ENCODE results near the gene SLC9C1.

DNA sequence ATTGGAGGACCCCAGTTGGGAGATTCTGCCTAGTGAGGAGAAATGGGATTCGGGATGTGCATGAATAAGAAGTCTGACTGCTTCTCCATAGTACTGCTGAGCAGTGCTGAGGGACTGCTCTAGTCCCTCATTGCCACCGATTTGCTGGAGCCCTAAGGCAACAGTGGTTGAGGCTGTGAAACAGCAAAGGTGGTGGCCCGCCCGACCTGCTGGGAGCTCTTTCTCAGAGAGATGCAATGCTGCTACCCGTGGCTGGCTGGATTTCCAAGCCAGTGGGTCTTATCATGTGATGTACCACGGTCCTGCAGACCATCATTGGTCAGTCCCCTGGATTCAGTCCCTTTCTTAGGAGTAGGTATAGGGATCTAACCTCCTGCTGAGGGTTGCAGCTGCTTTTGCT, 118.4 kb downstream of the SLC9C1 start:
- TF ChIP-seq, protein P1, sequence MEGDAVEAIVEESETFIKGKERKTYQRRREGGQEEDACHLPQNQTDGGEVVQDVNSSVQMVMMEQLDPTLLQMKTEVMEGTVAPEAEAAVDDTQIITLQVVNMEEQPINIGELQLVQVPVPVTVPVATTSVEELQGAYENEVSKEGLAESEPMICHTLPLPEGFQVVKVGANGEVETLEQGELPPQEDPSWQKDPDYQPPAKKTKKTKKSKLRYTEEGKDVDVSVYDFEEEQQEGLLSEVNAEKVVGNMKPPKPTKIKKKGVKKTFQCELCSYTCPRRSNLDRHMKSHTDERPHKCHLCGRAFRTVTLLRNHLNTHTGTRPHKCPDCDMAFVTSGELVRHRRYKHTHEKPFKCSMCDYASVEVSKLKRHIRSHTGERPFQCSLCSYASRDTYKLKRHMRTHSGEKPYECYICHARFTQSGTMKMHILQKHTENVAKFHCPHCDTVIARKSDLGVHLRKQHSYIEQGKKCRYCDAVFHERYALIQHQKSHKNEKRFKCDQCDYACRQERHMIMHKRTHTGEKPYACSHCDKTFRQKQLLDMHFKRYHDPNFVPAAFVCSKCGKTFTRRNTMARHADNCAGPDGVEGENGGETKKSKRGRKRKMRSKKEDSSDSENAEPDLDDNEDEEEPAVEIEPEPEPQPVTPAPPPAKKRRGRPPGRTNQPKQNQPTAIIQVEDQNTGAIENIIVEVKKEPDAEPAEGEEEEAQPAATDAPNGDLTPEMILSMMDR (IDR thresholded peaks at IDR 0.05): no peak
- TF ChIP-seq POLR2A (IDR thresholded peaks at IDR 0.05) (no peak), POLR2AphosphoS5 (IDR thresholded peaks at IDR 0.05) (no peak)
